Measurements from ENCODE around the gene SERTAD2. TPM values are rescaled to one million over a fixed set of nuclear protein-coding genes. Genes with fewer than 3 reads are reported as not detected.

Gene SERTAD2
- total RNA-seq, 1 donor from 2014 or later, result 20.3 TPM

- Mint-ChIP-seq H3K36me3 (ENCODE audit: low read depth) (peaks cover 10% of the 10 kb centered on the region), H3K27me3 (ENCODE audit: low read depth) (no peaks in the 10 kb centered on the region), H3K4me1 (ENCODE audit: low read depth) (peaks cover 33% of the 10 kb centered on the region), H3K27ac (ENCODE audit: unreplicated experiment) (peak overlapping the region; percentile 13), H3K4me3 (ENCODE audit: unreplicated experiment) (no peak overlapping the region), H3K9me3 (ENCODE audit: low read depth) (no peaks in the 10 kb centered on the region)
- no peak for DNase-seq (ENCODE audit: low spot score)
- TF ChIP-seq, protein P1, sequence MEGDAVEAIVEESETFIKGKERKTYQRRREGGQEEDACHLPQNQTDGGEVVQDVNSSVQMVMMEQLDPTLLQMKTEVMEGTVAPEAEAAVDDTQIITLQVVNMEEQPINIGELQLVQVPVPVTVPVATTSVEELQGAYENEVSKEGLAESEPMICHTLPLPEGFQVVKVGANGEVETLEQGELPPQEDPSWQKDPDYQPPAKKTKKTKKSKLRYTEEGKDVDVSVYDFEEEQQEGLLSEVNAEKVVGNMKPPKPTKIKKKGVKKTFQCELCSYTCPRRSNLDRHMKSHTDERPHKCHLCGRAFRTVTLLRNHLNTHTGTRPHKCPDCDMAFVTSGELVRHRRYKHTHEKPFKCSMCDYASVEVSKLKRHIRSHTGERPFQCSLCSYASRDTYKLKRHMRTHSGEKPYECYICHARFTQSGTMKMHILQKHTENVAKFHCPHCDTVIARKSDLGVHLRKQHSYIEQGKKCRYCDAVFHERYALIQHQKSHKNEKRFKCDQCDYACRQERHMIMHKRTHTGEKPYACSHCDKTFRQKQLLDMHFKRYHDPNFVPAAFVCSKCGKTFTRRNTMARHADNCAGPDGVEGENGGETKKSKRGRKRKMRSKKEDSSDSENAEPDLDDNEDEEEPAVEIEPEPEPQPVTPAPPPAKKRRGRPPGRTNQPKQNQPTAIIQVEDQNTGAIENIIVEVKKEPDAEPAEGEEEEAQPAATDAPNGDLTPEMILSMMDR (IDR thresholded peaks at IDR 0.05), result no peak
Measured at GRCh38 chr2:64594226-64594989, 59.3 kb downstream of the SERTAD2 start.

DNA sequence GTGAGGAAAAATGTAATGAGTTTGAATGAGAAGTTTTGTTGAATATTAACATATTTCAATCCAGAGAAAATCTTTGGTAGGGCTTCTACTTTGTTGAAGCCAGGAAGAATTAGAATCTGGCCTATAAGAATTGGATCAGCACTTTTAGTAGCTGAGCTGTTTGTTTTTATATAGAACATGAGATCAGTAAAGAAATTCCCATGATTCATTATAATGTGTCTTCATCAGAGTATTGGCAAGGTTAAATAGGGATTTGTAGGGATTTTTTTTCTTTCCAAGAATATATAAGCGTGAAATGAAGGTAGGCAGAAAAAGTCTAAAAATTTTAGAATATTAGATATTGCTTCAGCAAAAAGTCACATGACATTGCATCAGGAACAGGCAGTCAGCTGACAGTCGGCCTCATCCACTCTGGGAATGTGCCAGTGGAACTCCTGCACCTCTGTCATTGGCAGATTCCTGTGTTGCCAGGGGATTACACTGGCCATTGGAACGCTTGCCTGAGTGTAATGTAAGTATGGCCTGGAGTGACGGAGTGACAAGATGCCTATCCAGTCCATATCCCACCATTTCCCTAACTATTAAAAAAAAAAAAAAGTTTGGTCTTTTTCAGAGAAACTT lies 60.6 kb downstream of the SERTAD2 start:
- peak overlapping the region; percentile 10 for H3K27ac Mint-ChIP-seq (ENCODE audit: unreplicated experiment)
- H3K36me3 Mint-ChIP-seq (ENCODE audit: low read depth), result peaks cover 11% of the 10 kb centered on the region
- H3K27me3 Mint-ChIP-seq (ENCODE audit: low read depth), result no peaks in the 10 kb centered on the region
- no peak overlapping the region for H3K4me3 Mint-ChIP-seq (ENCODE audit: unreplicated experiment)
- peaks cover 33% of the 10 kb centered on the region for H3K4me1 Mint-ChIP-seq (ENCODE audit: low read depth)
- H3K9me3 Mint-ChIP-seq (ENCODE audit: low read depth), result no peaks in the 10 kb centered on the region
- TF ChIP-seq, protein P1 (IDR thresholded peaks at IDR 0.05), result no peak
- no peak for DNase-seq (ENCODE audit: low spot score)

DNA sequence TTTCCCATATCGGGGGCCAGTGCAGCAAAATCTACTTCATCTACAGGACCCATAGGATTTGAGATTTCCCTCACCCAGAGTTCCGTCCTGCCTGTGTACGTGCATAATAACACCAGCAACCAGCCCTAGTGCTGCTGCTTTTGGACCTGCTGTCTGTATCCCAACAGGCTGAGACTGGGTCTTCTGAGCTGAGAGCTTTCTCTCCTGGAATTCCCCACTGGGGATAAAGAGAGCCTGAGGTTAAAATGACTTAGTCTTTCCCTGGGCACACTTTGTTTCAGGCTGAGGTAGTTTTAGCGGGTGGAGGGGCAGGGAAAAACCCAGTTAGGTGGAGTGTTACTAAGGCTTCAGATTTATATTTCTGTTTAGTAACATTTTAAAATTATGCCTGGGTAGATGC lies 62.5 kb downstream of the SERTAD2 start:
- Mint-ChIP-seq H3K4me1 (ENCODE audit: low read depth) (peaks cover 33% of the 10 kb centered on the region), H3K27ac (ENCODE audit: unreplicated experiment) (no peak overlapping the region), H3K36me3 (ENCODE audit: low read depth) (peaks cover 13% of the 10 kb centered on the region), H3K9me3 (ENCODE audit: low read depth) (no peaks in the 10 kb centered on the region), H3K4me3 (ENCODE audit: unreplicated experiment) (no peak overlapping the region), H3K27me3 (ENCODE audit: low read depth) (no peaks in the 10 kb centered on the region)
- no peak for DNase-seq (ENCODE audit: low spot score)
- TF ChIP-seq, protein P1 (IDR thresholded peaks at IDR 0.05), result no peak

DNA sequence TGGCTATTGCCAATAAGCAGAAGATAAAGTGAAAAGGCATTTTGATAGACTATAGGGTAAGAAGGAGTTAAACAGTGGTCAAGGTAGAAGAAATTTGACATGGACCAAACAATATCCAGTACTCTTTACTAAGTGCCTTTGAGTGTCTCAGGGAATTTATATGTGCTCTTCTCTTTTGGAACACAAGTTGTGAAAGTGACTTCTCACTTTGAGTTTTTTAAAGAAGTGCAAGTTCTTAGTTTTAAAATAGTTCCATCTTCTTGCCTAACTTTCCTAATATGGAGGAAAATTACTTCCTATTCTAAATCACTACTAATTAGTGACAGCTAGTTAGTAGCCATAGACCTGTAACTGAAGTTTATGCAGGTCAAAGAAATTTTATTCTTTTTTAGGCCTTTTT lies 66.2 kb downstream of the SERTAD2 start:
- Mint-ChIP-seq H3K27me3 (ENCODE audit: low read depth) (no peaks in the 10 kb centered on the region), H3K27ac (ENCODE audit: unreplicated experiment) (no peak overlapping the region), H3K9me3 (ENCODE audit: low read depth) (no peaks in the 10 kb centered on the region), H3K4me1 (ENCODE audit: low read depth) (peaks cover 5% of the 10 kb centered on the region), H3K4me3 (ENCODE audit: unreplicated experiment) (no peak overlapping the region), H3K36me3 (ENCODE audit: low read depth) (peaks cover 16% of the 10 kb centered on the region)
- no peak for DNase-seq (ENCODE audit: low spot score)
- TF ChIP-seq, protein P1 (IDR thresholded peaks at IDR 0.05), result no peak

DNA sequence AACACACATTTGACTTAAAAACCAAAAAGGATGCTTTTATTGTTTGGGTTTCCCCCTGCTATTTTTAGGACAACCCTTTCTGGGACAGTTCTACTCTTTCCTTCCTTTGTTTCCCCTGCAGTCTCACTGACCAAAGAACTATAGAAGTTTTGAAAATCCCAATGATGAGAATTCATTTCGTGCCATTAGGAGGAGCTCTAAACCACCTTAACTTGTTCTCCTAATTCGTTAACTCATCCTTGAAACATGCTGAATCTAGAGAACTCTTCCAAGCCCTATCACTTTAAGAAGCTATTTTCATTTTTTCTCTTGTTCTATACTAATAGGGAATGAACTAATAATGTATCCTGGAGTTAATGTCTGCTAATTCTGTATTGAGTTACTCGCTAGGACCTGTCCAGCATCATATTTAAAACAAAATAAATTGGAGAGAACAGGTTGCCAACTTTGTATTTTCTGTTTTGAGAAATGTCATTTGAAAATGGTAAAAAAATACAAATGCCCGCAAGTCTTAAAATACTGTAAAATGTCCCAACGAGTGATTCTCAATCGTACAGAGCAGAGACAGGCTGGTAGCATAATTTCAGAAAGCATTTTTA lies 66.7 kb downstream of the SERTAD2 start:
- TF ChIP-seq, protein P1 (IDR thresholded peaks at IDR 0.05), result peak; percentile 88
- Mint-ChIP-seq H3K27ac (ENCODE audit: unreplicated experiment) (peak overlapping the region; percentile 28), H3K4me1 (ENCODE audit: low read depth) (peaks cover 3% of the 10 kb centered on the region), H3K9me3 (ENCODE audit: low read depth) (no peaks in the 10 kb centered on the region), H3K4me3 (ENCODE audit: unreplicated experiment) (no peak overlapping the region), H3K27me3 (ENCODE audit: low read depth) (no peaks in the 10 kb centered on the region), H3K36me3 (ENCODE audit: low read depth) (peaks cover 13% of the 10 kb centered on the region)
- DNase-seq (ENCODE audit: low spot score), result no peak
